NK-92 treated with Interleukin-12 subunit alpha and Interleukin-12 subunit beta, amount 100 ng/mL, for 24 hours (cell line): ENCODE results near the gene CMIP.

Experiments used
- DNase-seq: peaks from one replicate; lab custom pipeline; 2025; lab: John Stamatoyannopoulos, UW

CMIP gene

DNA sequence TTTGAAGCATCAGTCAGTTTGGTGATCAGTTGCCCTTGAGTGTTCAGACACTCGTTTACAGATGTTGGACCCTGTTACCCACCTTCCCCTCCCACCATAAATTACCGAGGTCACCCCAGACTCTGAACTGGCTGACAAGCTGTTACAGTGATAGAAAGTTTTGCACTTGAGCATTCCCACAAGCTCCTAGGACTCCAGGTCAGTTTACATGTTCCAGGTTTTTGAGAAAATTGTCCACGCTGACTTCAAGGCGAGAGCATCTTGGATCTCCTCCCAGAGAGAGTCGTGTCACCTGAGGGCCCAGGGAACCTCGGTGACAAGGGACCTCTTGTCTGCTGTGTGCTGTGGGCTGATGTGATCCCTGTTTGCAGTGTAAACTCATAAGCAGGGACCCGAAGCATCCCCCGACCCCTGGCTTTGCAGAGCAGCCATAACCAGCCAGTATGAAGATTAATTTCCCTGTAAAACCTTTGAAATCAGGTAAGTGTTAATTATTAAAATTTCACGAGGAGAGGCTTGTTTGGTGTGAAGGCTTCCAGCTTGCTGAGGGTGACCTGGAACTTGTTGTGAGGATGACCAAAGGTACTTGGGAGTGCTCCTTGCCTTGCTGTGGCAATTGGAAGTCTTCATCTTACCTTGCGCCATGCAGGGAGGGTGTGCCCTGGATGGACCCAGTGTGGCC, 91.2 kb downstream of the CMIP start:
- no peak for DNase-seq

DNA sequence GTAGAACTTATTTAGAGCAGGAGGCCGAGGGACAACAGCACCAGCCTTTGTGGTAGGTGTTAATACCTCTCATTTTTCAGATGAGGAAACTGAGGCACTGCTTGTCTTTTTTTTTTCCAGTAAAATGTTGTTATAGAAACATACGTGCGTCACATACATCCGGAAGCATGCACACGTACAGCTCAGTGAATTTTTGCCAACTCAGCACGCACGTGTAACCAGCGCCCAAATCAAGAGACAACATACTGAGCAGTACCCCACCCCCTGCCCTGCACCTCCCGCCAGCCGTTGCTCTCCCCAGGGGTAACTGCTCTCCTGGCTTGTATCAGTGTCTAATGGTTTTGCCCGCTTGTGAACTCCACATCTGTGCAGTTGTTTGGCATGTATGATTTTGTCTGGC, 92.0 kb downstream of the CMIP start:
- no peak for DNase-seq

DNA sequence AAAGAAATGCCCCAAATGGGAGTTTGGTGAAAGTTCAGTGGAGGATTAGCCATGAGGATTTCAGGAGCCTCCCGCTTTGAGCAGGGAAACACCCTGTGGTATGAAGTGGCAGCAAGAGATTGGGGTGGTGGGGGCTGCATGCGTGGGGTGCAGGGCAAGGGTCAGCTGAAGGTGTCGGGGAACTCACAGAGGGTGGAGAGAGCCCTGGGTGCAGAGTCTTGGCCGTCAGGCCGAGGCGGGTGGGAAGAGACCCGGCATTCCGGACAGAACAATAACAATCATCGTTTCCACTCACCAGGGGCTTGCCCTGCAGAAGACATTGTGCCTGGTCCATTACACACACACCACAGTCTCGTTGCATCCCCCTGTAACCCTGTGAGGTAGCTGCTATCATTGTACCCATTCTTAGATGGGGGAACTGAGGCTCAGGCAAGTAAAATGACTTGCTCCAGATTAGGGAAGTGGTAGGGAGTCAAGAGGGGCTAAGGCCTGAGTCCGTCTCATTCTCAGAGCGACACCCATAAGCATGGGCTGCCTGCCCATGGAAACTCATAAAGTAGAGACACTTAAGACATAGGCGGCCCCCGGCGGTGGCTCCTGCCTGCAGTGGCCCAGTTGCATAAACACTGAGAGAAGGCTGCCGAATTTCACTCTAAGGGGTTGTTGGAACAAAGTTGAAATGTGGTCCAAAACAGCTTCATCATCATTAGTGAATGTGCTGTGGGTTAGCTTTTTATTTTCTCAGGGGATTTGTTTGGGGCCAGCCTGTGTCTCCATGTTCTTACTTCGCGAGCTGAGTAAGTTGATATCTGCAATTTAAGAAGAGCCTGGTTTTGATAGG, 93.3 kb downstream of the CMIP start:
- no peak for DNase-seq

DNA sequence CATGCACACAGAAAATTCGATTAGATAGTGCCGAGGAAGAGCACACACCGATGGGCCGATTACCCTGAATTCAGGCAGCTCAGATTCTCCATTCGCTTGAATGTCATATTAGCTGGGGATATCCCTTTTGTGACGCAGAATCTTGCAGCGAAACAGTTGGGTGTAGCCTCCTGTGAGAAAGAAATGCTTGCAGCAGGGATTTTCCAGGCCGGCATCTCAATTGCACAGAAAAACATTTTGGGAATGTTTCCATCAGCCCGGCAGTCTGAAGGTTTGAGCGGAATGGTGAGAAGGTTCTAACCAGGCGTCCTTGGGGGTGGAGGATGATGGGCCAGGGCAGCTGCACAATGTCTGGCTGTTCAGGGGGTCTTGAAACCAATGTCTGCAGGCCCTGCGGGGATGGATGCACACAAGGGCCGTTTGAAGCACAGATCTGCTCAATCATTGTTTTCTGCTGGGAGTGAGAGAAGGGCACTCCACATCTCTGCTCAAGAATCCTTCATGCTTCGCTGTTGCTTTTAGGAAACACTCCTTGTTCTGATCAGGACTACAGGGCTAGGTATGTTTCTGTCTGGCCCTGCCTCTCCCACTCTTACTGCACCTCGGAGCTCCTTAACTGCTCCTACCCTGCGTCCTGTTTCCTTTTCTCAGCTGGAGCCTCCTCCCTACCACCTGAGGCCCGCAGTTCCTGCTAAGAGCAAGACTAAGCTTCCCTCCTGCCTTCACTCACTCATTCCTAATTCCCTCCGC, 94.6 kb downstream of the CMIP start:
- no peak for DNase-seq

DNA sequence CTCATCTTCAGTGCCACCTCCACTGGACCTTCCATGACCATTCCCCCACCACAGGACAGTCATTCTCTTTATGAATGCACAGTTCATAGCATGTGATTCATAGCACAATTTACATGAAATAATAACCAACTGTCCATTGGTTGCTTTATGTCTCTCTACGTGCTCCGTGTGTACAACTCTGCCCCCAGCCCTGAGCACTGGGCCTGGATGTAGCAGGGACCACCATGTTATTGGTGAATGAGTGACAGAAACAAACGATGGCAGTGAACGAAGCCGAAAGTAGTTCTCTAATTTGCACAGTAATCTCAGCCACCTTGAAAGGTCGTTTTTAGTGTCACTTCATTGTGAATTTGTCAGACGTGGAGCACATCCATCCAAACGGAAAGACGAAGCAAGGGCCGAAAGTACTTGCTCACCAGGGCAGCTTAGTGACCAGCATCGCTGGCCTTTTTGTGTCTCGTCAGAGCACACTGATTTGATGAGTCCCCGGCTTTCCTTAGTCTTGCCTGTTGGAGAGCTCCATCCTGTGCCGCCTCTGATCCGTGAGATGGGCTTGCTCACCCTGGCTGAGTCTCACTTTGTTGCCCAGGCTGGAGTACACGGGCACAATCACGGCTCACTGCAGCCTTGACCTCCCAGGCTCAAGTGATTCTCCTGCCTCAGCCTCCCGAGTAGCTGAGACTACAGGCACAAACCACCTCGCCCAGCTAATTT, 95.3 kb downstream of the CMIP start:
- no peak for DNase-seq

DNA sequence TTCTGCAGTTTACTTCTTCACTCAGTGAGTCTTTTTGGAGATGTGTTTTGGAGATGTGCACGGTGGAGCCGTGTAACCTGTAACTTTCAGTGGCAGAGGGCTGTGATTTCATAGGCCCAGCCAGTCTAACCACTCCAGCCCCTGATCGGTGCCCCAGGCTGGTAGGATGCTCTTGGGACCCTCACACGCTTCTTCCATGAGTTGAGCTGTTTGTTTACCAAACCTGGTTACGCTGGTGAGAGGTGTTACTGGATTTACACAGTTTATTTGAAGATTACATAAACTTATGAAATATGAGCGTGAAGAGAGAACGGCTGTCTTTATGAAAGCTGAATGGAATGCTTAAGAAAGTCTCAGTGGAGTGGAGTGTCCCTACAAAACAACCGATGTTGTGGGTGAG, 96.7 kb downstream of the CMIP start:
- DNase-seq, result no peak

DNA sequence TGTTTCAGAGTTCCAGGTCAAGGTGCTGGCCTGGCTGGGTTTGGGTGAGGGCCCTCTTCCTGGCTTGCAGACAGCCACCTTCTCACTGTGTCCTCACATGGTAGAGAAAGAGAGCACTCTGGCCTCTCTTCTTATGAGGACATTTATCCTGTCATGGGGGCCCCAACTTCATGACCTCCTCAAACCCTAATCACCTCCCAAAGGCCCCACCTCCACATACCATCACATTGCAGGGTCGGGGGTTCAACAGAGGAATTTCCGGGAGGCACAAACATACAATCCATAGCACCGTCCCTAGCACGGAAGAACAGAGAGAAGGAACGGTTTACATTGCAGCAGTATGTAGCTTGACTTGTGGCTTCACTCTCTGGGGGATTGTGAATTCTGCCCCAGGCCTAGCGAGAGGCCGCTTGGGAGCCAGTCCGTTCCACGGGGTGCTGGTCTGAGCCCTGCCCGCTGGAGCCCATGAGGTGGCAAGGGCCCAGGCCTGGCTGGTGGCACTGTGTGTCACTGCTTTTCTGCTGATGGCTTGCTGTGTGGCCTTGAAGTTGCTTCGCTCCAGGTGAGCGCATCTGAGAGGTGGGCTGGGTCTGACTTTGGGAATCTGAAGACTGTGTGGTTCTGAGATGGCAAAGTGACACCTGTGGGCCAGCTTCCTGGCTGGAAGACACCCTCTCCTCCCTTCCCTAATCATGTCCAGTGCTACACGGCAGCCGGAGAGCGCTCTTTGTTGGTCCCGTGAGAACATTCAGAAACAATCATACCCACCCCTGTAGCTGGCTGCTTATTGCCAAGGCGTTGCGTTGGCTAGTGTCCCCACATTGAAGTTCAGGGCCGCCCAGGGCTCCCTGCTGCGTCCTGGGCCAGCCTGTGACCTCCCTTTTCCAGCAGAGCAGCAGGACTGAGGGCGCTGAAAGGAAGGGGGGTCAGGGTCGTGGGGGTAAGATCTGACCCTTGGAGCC, 98.3 kb downstream of the CMIP start:
- no peak for DNase-seq

DNA sequence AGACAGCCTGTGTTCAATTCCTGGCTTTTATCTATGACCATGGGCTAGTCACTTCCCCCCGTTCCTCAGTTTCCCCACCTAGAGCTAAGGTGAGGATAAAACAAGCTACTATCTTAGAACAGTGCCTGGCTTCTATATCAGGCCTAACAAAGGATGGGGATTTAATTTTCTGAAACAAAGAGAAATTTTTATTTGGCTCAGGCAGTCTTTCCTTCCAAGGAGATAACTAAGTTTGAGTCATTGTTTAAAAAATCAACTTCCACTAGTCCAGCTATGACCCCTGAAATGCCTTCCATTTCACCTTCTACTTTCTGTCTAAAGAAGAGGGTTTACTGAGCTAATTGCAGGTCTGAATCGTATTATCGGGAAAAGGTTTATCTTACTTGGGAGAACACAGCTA, 99.0 kb downstream of the CMIP start:
- DNase-seq, result no peak

DNA sequence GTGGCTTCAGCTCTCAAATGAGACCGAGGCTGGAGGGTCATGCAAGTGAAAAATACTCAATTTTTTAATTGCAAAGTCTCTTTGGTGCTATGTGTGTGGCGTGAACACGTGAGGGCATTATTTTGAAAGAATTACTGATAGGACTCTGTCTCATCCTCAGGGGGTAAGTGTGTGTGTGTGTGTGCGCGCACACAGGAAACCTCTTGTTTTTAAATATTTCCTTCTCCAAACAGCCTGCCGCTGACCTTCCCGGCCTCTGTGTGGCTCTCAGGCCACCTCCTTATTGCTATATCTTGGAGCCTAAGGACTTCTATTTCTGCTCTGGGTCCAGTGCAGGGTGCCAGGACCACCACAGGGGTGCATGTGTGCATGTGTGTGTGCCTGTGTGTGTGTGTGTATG, 99.7 kb downstream of the CMIP start:
- DNase-seq, result no peak

DNA sequence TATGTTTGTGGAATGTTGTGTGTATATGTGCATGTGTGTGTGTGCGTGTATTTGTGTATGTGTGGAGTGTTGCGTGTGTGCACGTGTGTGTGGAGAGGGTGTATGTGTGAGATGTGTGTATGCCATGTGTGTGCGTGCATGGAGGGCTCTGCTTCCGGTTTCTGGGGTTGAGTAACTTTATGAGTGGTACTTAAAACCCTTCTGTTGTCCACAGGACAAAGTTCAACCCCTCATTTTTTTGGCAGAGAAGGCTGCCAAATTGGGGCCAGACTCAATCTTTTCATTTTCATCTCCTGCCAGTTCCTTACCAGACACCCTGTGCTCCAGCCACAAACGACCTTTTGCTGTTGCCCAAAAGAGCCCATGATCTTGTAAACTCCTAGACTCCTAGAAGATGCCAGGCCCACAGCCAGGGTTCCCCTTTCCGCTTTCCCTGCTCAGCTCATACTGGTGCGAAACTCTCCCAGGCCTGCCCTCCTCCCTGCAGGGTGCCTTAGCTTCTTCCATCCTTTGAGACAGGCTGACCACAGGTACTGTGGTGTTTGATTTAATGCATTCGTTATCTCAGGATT, 100.2 kb downstream of the CMIP start:
- no peak for DNase-seq

DNA sequence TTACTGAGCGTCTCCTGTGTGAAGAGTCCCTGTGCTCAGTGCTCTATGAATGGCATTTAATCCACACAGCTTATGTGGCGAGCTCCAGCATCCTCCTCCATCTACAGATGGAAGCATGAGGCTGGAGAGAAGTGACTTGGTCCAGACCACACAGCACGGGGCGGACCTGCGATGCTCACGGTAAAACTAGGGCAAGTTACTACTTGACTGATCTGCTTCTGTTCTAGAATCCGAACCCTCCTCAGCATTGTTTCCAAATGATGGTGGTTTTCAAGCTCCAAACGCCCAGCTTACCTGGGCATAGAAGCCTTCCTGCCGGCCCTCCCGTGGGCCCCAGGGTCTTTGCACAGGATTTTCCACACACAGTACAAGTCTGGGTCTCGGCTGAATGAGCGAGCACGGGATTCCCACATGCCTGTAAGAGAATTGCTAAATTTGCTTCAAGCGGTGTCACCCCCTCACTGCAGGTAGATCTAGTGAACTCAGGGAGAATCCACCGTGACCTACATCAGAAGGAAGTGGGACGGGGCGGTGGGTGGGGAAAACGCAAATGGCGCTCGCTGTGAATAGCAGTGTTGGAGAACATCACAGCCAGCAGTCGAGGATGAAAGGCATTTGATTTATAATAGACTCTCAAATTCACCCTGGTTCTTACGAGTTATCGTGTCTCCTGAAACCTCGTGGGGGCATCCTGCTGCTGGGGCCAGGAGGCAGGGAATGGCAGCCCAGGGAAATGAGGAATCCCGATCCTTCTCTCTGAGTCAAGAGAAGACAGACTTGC, 101.1 kb downstream of the CMIP start:
- DNase-seq, result no peak

DNA sequence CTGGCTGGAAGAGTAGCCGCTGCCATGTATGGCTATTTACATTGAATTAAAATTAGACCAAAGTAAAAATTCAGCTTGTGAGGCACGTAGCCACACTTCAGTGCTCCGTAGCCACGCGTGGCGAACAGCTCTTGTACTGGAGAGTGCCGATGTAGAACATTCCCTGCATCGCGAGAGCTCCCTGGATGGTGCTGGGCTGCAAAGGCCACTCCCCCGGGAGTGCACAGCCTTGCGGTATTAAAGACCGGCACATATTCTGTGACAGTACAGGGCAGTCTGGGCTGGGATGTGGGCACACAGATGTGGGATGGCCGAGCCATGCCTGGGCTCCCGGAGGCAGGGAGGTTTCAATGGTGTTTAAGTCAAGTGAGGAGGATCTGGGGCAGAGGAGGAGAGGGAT, 102.2 kb downstream of the CMIP start:
- DNase-seq, result no peak

DNA sequence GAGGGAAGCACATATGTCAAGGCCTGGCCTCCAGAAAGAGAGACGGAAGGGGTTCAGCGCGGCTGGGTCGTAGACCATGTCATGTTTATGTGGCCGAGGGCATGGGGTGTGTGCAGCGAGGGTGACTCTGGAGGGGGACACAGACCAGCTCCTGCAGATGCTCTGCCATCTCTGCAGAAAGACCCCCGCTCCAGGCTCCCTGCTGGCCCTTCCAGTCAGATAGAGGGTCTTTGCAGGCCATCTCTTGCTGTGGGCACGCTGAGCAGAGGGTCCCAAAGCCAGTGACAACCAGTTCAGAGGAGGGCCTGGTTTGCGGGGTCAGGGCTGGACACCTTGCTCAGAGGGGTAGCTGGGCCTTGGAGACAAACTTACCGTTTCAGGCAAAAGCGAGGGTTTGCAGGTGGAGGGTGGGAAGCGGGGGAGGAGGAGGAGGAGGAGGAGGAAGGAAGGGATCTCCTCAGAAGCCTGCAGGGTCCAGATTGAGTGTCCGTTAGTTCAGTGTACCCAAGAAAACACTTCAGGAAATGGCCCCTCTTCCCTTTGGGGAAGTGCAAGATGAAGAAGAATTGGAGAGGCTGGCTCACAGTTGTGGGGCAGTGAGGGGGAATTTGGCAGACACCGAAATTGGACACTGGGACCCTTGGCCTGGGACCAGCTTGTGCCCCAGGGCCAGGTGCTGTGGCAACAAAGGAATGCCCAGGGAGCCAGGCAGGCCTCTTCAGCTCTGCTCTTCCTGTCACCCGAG, 102.8 kb downstream of the CMIP start:
- DNase-seq, result no peak

DNA sequence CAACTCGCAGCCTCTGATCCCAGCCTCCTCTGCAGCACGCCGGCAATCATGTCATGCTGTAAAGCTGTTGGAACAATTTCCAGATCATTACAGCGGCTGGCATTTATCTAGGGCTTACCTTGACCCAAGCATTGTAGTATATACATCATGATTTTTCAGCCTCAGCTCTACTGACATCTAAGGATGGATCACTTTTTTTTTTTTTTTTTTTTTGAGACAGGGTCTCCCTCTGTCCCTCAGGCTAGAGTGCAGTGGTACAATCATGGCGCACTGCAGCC, 103.3 kb downstream of the CMIP start:
- DNase-seq, result no peak

DNA sequence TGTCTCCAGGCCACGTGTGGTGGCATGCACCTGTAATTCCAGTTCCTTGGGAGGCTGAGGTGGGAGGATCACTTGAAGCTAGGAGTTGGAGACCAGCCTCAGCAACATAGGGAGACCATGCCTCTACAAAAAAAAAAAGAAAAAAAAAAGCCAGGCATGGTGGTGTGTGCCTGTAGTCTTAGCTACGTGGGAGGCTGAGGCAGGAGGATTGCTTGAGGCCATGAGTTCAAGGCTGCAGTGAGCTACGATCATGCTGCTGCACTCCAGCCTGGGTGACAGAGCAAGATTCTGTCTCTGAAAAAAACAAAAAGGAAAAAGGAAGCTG, 103.9 kb downstream of the CMIP start:
- no peak for DNase-seq

DNA sequence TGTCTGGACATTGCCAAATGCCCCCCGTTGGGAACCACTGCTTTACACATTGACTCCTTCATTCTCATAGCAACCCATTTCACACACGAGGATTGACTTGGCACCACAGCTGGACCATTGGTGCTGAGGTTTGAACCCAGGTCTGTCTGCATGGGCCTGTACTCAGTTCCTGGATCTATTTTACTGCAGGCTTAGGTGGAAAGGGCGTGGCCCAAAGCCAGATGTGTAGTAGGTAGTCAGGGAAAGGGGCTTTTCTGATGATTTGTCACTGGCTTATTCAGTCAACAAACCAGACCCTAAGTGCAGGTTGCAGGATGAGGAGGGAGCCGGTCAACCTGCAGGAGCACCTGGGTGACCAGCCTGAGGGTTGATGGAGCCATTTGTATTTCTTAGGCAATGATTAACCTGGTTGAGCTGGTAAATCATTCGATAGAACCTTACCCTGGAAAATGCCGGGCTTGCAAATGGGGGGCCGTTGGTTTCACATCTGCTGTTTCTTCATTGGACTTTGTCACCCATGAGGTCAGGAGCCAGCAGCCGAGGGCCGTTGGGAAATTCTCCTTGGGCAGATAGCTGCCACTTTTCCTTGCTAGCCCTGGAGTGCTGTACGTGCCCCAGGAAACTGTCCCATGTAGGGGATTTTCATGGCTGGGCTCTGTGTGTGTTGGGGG, 104.4 kb downstream of the CMIP start:
- no peak for DNase-seq

DNA sequence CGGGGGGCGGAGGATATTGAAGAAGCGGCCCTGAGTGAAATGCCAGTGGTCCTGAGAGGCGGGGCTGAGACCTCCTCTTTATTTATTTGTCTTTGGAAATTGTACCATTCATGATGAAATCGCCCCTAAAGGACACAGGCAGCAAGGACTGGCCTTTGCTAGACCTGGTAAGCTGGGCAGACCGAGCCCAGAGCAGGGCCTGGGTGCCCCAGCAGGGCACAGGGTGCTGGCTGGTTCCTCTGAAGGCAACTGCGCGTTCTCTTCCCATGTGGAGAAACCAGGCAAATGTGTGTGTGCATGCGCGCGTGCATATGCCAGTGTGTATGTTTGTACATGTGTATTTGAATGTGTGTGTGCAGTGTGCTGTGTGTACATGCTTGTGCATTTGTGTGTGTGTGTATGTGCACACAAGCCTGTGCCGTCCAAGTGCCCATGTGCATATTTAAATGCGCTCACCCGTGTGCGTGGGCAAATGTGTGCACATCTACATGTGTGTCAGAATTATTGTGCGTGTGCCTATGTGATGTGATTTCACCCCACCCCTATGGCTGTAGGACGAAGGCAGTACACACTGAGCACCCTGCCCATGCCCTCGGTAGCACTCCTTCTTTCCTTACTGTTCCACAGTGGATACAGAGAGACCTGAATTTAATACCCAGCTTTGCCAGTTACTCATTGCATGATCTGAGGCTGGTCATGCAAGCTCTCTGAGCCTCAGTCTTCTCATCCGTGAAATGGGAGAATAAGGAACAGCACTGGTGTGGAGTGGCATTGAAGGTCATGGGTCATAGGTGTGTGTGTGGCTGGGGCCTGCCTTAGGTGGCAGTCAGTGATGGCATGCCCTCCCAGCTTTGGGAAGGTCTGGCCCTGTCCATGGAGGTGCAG, 105.2 kb downstream of the CMIP start:
- no peak for DNase-seq

DNA sequence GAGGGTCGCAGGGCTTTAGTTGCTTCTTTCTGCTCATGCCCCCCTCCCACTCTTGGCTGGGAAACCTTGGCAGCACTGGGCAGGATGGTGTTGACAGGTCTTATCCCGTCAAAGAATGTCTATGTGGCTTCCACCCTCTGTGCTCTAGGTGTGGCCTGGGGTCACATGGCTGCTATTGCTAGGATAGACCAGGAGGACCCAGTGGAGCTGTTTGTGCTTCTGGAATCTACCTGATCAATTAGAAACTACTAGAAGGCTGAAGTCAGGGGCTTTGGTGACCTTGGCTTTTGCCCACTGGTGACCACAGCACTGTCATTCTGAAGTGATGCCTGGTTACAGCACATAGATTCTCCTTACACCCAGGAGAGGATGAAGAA, 105.8 kb downstream of the CMIP start:
- no peak for DNase-seq
